HG03378 (cell line): ENCODE data around the gene IFNA1.
"Not testable (repeated sequence)": the region's sequence is repeated elsewhere in the genome, so short reads cannot be mapped to it uniquely, and the experiment has no call there.

Source experiments
- ATAC-seq: cut with Tn5 transposase; IDR thresholded peaks from one replicate; pipeline ENCODE4 v1.9.1; 2021; ENCODE audit warnings: mild to moderate bottlenecking, moderate library complexity; ENCODE audit not compliant: unreplicated experiment

IFNA1 gene

GRCh38 chr9:21443849-21444625 lies 3.8 kb downstream of the IFNA1 start:
- peak; percentile 95 for ATAC-seq

GRCh38 chr9:21449312-21449711 lies 9.1 kb downstream of the IFNA1 start:
- not testable (repeated sequence) for ATAC-seq

GRCh38 chr9:21450733-21451394 lies 10.6 kb downstream of the IFNA1 start:
- ATAC-seq = no peak

GRCh38 chr9:21452681-21453080 lies 12.4 kb downstream of the IFNA1 start:
- no peak for ATAC-seq

GRCh38 chr9:21454149-21454548 lies 13.9 kb downstream of the IFNA1 start:
- no peak for ATAC-seq

GRCh38 chr9:21455320-21455719 lies 15.1 kb downstream of the IFNA1 start:
- peak; percentile 81 for ATAC-seq

- no peak for ATAC-seq
These were observed 21.1 kb downstream of the IFNA1 start for GRCh38 chr9:21461377-21461776.

GRCh38 chr9:21465138-21465537 lies 24.9 kb downstream of the IFNA1 start:
- ATAC-seq = no peak

- ATAC-seq = peak; percentile 86
These were observed 25.8 kb downstream of the IFNA1 start for GRCh38 chr9:21465859-21466518.

GRCh38 chr9:21470126-21470525 lies 29.9 kb downstream of the IFNA1 start:
- ATAC-seq = no peak

- ATAC-seq = no peak
These were observed 33.0 kb downstream of the IFNA1 start for GRCh38 chr9:21473236-21473635.

- no peak for ATAC-seq
These were observed 37.2 kb downstream of the IFNA1 start for GRCh38 chr9:21477466-21477865.

- no peak for ATAC-seq
These were observed 39.0 kb downstream of the IFNA1 start for GRCh38 chr9:21479152-21479702.

- ATAC-seq = peak; percentile 55
These were observed 41.3 kb downstream of the IFNA1 start for GRCh38 chr9:21481470-21482056.

- ATAC-seq = no peak
These were observed 42.0 kb downstream of the IFNA1 start, which contains the start of gene IFNE for GRCh38 chr9:21482213-21482612. IFNE (minus strand) TSS chr9:21482313; CDS start chr9:21481694, 619 bp downstream.
